HG03460 (cell line): Measurements from ENCODE around the gene GMDS.

ENCODE experiments used
- ATAC-seq: cut with Tn5 transposase; IDR thresholded peaks from one replicate; pipeline ENCODE4 v1.9.1; 2021; ENCODE audit not compliant: unreplicated experiment

GMDS gene

DNA sequence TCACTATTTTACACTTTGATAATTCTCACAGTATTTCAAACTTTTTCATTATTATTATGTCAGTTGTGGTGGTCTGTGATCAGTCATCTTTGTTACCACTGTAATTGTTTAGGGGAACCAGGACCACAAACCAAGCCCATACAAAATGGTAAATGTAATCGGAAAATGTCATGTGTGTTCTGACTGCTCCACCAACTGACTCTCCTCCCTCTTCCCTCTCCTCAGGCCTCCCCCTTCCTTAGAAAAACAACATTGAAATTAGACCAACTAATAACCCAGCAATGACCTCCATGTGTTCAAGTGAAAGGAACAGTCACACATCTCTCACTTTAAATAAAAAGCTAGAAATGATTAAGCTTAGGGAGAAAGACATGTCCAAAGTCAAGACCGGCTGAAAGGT, 63.8 kb downstream of the GMDS start:
- ATAC-seq, result no peak

DNA sequence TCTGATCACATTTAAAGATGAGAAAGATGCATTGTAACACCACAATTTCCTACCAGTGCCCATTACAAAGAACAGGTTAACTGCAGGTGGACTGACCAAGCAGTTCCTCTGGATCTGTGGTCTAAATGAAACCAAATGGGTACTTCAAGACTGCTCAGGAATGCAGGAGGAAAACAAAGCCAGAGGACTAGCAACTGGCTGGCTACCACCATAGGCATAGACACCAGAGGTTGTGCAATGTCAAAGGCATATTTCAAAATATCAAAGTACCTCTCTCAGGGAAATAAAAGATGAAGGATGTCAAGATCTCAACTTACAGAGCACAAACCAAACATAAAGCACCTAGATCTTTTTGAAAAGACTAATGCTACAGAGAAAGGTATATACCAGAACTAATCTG, 65.5 kb downstream of the GMDS start:
- ATAC-seq, result no peak

DNA sequence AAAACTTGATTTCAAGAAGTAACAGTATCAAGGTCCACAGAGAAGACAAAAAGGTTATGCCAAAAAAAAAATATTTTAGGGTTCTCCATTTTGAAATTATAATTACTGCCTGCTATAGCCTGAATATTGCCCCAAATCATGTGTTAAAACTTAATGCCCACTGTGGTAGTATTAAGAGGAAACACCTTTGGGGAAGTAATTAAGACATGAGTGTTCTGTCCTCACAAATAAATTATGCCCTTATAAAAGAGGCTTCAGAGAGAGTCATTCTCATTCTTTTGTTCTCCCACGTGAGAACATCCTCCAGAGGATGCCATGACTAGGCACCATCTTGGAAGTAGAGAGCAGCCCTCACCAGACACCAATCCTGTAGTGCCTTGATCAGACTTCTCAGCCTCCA, 66.2 kb downstream of the GMDS start:
- ATAC-seq, result no peak

DNA sequence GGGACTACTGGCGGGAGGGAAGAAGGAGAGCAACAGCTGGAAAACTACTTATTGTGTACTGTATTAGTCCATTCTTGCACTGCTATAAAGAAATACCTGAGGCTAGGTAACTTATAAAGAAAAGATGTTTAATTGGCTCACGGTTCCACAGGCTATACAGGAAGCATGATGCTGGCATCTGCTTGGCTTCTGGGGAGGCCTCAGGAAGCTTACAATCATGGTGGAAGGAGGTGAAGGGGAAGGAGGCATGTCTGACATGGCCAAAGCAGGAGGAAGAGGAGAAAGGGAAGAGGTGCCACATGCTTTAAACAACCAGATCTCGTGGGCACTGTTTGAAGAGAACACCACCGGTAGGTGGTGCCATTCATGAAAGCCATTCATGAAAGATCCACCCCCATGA, 67.3 kb downstream of the GMDS start:
- ATAC-seq, result no peak

DNA sequence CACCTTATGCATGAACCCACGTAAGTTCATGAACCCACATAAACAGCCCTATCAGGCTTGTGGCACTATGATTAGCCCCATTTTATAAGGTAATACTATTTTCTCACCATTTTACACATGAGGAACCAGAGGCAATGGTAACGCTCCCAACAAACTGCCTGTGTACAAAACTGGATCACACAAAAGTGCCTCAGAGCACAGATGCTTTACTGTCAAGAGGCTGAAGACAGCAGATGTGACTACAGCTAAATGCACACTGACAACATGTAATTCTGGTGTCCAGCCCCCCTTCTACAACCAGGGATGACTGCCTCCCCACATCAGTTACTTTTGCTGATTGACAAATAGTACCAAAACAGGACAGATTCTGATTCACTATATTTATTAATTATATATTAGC, 69.6 kb downstream of the GMDS start:
- no peak for ATAC-seq

DNA sequence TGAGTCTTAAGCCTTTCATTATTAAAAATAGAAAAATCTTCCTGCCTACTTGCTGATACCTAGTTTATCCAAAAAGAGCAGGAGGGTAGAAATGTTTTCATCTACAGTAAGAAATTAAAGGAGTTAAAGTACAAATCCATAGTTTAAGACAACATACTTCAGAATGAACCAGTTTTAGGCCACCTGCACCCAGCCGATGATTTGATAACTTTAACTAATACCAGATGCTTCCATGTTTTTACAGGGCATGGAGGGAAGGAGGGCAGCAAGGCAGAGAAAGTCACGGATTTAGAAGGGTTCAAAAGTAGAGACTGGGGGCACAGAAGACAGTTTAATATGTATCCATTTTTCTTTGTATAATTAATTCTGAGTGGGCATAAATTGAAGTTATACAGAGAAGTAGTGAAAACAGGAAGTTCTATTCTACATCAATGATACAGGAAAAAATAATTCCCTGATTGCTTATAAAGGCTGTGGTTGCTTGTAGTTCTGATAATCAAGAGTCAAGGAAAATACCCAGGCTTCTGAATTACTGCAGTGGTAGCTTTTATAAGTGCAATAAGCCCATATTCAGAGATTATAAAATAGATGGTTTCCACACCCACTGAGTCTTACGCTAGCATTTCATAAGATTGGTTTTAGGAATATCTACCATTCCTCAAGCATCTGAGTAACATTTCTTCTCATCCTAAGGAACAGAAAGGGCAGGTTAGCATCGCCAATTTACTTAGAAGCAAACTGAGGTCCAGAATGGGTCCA, 72.0 kb downstream of the GMDS start:
- no peak for ATAC-seq

DNA sequence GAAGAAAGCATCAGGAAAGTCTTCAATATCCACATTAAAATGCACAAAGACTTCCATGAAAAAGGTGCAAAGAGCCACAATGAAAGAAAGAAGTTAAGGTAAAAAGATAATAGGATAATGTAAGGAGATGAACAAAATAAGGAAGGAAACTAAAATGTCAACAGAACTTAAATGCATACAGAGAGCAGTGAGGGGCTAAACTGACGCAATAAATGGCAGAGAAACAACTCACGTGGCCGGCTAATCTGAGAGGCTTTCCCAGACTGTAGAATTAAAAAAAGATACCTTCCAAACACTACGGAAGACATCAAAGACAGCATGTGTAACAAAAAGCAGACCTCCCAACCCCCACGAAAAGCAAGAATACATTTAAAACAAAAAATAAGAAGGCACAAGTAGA, 73.7 kb downstream of the GMDS start:
- no peak for ATAC-seq

DNA sequence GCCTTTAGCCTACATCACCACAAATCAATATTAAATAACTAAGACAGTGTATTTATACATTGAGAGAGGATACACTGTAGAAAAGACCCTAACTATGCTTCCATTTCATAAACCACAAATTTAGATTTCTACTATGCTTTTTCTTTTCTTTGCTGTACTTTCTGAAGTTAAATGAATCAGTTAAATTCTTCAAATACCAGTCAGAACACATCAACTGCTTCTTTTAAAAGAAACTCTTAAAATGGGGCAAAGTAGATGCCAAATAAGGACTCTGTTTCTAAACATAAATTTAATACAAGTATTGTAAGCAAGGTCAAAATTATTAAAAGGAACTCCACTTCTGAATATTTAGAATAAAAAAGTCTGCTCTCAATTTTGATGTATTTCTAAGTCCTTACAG, 76.9 kb downstream of the GMDS start:
- ATAC-seq, result no peak

DNA sequence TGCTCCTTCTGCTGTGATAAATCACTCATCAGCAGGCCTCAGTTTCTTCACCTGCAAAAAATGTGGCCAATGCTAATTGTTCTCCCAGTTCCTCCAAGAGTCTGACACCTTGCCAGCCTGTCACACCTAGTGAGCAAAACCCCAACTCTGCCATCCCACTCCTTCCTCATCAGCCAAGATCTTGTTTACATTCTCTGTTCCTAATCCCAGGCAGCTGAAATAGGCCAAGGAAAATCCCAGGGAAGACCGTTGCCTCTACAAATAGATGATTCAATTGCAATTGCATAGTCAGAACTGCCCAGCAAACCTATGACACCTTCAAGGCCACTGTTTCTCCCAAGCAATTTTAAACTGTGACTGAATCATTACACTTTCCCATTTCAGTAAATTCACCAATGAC, 78.7 kb downstream of the GMDS start:
- ATAC-seq, result no peak

DNA sequence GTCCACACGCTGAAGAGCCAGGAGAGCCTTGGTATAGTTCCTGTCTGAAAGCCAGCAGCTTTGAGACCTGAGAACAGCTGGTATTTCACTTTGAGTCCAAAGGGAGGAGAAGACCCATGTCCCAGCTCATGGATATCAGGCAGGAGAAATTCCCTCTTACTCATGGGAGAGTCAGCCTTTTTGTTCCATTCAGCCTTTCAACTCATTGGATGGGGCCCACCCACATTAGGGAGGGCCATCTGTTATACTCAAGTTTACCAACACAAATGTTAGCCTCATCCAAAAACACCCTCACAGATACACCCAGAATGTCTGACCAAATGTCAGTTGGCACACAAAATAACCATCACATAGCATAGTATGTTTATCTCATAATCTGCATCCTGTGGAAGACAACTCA, 80.1 kb downstream of the GMDS start:
- no peak for ATAC-seq

DNA sequence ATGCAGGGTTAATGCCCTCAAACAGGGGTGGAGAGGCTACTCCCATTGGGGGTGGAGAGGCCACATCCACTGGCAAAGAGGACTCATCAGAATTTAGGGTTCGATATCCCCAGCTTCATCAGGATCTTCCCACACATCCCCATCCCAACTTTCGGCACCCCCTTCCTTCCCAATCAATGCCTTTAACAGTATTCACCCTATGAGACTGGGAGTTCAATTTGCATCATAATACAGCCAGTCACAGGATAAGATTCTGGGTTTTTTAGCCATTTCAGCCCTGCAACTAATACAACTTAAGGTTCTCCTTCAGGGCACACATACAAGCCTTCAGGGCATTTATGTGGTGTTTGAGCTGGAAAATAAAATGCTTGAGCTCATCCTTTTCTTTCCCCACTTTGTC, 80.9 kb downstream of the GMDS start:
- no peak for ATAC-seq

DNA sequence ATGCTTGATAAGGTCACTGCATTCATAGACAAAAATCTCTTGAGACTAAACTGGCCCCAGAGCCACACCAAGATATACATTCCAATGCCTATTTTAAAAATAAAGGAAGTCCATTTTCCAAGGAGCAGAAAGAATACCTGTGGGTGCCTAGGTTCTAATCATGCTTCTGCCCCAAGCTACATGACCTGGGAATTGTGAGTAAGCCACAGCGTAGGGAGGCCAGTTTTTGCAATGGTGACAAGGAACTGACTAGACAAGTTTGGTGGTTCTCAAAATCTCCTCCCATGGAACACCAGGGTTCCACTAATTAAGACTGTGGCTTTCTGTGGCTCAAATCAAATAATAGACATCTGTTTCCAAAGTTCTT, 83.3 kb downstream of the GMDS start:
- no peak for ATAC-seq

DNA sequence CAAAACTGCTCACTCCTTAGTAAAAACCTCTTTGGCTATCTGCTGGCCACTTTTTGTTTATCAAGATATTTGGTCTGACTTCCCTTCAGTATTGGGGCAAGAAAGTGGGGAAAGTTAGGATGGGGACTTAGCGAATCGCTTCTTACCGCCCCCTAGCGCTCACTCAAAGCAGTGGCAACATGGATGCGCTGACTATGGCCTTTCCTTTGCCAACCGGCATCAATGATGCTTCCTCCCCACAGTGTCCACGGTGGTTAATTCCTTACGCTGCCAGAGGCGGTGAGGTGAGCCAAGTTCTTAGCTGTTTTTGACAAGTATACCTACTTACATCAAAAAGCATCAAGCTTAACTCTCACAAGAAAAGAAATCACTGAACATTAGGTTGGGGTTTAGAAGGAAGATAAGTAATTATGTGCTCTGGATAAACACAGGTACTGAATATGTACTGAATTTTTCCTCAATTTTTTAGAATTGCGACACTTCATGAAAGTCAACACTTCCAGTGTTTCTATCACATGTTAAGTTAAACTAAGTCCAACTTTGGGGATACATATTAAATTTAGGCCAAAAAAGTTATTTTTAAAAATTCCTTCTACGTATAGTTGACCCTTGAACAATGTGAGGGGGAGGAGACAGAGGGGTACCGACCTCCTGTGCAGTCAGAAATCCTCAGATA, 86.7 kb downstream of the GMDS start:
- no peak for ATAC-seq

DNA sequence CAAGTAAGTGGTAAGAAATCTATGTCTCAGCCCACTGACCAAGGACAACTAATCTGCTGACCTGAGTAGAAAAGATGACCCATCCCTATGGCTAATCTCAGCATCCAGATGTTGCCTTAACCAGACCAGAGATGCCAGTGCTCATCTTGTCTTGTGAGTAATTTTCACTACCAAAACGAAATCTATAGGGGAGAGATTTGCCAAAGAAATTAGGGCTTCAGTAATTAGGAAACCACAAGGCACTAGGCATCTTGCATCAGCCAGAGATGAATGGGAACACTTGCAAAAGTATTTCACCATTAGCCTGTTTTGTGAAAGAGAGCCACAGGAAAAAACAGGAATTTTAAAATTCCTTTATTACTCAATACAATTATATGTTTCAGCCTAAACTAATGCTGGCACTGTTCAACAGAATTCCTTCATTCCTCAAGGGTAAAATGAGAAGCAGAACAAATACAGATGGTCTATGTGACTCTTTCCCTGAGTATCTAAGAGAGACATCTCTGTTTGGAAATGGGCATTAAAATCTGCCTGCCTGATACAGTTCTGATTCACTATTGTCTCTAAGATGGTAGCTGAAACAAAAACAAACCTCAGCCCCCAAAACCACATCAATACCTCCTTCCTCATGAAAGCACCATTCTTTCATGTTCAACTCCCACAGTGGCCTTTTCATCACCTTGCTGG, 87.8 kb downstream of the GMDS start:
- ATAC-seq, result no peak

DNA sequence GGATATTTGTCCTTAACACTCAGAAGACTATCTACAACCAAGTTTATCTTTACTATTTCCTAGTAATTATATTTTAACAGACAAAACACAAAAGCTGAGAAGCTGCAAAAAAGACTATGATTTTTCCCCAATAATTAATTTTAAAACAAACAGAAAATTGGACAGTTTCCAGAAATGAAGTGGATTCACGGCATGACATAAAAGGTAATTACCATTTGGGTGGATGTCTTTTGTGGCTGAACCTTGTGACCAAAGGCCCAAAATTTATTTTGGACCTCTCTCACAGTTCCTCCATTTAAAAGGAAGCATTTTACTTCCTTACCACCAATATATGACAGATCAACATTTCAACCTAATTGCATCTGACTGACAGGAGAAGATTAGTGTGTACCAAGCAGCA, 90.2 kb downstream of the GMDS start:
- no peak for ATAC-seq

DNA sequence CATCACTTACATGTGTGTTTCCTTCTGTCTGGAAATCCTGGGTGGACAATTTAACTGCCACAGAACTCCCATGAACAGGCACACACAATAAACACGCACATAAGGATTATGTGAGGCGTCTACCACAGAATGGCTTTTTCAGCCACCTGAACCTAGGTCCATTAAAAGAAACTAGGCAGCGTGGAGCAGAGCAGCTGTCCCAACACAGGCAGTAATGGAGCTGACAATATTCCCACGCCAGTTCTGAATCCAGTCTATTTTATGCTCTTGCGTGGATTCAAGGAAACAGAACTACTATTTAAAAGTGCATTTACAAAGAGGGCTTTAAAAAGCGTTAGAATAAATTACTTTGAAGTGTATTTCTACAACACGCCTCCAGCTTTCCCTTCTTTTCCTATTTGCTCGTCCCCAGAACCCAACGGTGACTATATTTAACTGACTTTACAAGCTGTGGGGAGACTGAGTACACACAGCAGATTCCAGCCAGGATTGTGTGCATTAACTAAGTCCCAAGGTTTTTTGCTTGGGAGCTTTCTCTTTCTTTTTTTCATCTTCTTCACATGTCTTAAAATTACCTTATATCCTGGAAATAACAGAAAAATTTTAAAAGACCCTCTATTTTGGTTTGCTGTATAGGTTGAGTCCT, 95.9 kb downstream of the GMDS start:
- no peak for ATAC-seq

DNA sequence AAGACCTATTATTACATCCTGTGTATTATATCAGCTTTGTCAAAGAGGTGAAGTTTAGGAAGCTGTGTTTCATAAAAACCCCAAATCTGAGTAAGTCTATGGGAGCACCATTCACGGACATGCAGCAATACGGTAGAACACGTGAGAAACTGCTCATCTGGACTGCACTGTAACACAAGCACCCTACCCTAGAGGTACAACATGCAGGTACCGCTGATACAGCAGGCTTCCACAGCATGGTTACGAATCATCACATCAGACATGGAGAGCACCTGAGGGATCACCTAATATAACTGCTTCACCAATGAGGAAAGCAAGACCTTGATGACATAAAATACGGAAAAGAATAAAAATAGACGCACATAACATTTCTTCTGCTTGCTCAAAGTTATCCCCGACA, 96.7 kb downstream of the GMDS start:
- no peak for ATAC-seq

DNA sequence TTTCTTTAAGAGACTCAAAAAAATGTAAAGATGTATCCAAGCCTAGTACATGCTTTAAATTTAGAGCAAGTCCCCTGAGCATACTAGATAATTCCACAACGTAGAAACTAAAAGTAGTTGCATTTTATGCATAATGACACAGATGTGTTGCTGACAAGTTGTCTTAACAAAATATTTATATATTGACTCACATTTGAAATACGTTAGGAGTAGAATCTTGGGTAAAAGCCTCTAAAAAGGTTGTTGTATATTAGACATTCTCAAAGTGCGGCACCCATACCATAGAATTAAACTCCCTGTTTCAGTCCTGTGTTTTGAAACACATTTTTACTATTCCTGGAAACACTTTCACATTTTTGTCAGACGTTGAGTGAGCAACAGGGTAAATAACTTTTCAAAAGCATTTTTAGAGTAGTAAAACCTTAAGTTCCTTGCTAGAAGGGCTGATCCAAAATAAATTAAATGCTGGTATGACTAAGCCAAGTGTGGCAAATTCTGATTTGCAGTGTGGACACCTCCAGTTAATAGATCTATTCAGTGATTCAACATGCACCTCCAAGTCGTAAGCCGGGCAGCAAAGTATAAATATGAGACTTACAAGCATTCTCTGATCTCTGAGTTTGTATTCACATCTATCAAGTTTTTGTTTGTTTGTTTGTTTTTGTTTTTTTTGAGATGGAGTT, 97.5 kb downstream of the GMDS start:
- no peak for ATAC-seq

DNA sequence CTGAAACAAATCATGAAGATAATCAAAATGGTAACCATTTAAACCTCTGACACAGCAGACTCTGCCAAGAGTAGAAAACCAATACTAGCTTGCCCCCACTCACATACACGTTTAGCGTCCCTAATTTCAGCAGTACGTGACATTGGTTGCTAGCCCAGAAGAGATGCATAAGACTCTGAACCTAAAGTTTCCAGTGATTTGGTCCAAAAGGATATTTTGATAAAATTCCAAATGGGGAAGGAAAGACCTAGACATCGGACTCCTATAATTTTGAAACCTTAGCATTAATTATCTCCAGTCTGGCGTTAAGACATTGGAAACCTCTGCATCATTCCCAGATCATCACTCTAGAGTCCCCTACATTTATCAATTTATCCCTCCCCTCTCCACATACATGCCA, 98.1 kb downstream of the GMDS start:
- no peak for ATAC-seq

DNA sequence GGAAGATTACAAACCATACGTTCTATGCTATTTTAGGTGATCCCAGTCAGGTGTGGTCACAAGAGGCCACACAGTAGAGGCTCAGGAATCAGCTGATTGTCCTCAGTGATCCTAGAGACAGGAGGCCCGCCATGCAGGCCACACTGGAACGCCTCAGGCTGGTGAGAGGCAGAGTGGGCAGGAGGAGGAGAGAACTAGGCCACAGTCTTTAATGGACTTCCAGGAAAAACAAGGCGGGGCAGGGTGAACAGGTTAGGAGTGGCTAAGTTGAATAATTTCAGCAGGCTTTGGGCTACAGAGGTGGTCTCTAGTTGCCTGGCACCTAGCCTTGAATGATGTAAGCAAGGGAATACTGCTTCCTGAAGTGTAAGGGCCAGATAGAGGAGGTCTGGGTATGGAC, 101.2 kb downstream of the GMDS start:
- no peak for ATAC-seq

DNA sequence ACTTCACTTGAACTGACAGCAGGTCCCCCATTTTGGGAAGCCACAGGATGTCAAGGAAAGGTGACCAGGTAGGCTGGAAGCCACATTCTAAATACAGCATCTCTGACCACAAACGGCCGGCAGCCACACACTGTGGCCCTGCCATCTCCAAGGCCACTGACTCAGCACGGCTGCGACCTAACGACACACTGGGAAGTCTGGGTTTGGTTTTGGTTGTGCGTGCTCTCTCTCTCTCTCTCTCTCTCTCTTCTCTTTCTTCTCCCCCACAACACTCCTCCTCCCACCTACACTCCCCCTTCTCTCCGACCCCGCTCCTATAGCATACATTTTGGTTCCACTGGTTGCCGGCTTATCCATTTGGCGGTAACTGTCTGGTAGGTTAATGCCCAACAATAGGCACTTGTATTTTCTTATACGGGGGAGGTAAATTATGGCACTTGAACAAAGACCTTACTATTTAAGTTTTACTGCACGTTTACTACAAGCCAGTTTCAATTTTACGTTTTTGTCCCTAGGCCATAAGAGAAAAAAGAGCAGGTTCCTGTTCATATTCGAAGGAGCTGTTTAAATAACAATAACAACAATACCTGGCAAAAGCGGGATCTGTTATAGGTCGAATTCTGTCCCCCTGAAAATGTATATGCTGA, 103.6 kb downstream of the GMDS start:
- ATAC-seq, result no peak
